Natural killer cell (primary cell): ENCODE results near the gene SLC26A4. TPM values are rescaled to one million over a fixed set of nuclear protein-coding genes. Genes with fewer than 3 reads are reported as not detected.

Source experiments
- ATAC-seq, 3 donors: fragments of 150-1000 bp in 2 of 3; fragments of 200-7000 bp in 1 of 3; cut with Tn5 transposase; 1 replicate in 1 of 3; 2 replicates in 2 of 3; pipeline ENCODE4 v1.10.0; 2021; ENCODE audit warnings: mild to moderate bottlenecking in 2 of 3, moderate library complexity in 2 of 3
- DNase-seq, 2 donors: peaks; one replicate each; pipeline versions ENCODE4 v3.0.0 to v3.0.0-alpha.2; 2013 to 2021; ENCODE audit warnings: mixed read lengths in 1 of 2
- H3K27ac ChIP-seq: one replicate; pipeline ENCODE4 v1.5.1; 2013; ENCODE audit warnings: mild to moderate bottlenecking, low read length
- H3K27me3 ChIP-seq: one replicate; pipeline ENCODE4 v1.6.1; 2013; ENCODE audit warnings: low read length; ENCODE audit not compliant: control insufficient read depth, insufficient read depth
- H3K36me3 ChIP-seq: one replicate; pipeline ENCODE4 v1.6.1; 2013; ENCODE audit warnings: low read length; ENCODE audit not compliant: control insufficient read depth, insufficient read depth
- H3K4me1 ChIP-seq: one replicate; pipeline ENCODE4 v1.6.1; 2013; ENCODE audit warnings: low read length; ENCODE audit not compliant: control insufficient read depth, insufficient read depth
- H3K4me3 ChIP-seq: one replicate; pipeline ENCODE4 v1.5.1; 2013; ENCODE audit warnings: low read length
- H3K9me3 ChIP-seq: one replicate; pipeline ENCODE4 v1.6.1; 2013; ENCODE audit warnings: low read length; ENCODE audit not compliant: control insufficient read depth, insufficient read depth
- H3K27ac Mint-ChIP-seq, 2 donors: one replicate each; pipeline ENCODE4 v1.8.0; 2022; ENCODE audit warnings: mild to moderate bottlenecking in 2 of 2, mixed read lengths in 2 of 2, moderate library complexity in 1 of 2
- H3K27me3 Mint-ChIP-seq, 2 donors: one replicate each; pipeline ENCODE4 v1.8.0; 2022; ENCODE audit warnings: low read depth in 2 of 2, mixed read lengths in 2 of 2
- H3K36me3 Mint-ChIP-seq: one replicate; pipeline ENCODE4 v1.8.0; 2022; ENCODE audit warnings: mixed read lengths
- H3K4me1 Mint-ChIP-seq, 2 donors: one replicate each; pipeline ENCODE4 v1.8.0; 2022; ENCODE audit warnings: mixed read lengths in 2 of 2
- H3K4me3 Mint-ChIP-seq: one replicate; pipeline ENCODE4 v1.8.0; 2022; ENCODE audit warnings: mild to moderate bottlenecking, moderate library complexity, mixed read lengths
- H3K9me3 Mint-ChIP-seq, 2 donors: one replicate each; pipeline ENCODE4 v1.8.0; 2022; ENCODE audit warnings: mixed read lengths in 2 of 2
- WGBS: methylation state at CpG from one replicate; pipeline ENCODE4 v1.1.7; 2013; ENCODE audit warnings: missing lambda C conversion rate; ENCODE audit not compliant: insufficient coverage; 5-methylcytosine and 5-hydroxymethylcytosine counted together
- intact Hi-C: fragments of 100-400 bp; cut with micrococcal nuclease; formaldehyde crosslinking; loops from one replicate; pipeline ENCODE4 v1.14.2; 2022
- total RNA-seq, 4 donors: library from RNA; stranded (reverse); fragments of 120-200 nt in 1 of 4; gene quantifications; one replicate each; pipeline versions ENCODE4 v1.2.3 to v1.2.4, GENCODE V29; 2013 to 2022
- TF ChIP-seq, protein P1 (sequence below): fragments of 200-600 bp; IDR thresholded peaks from one replicate; pipeline ENCODE4 v1.8.0; 2022; ENCODE audit warnings: antibody characterized with exemption

SLC26A4 gene
- total RNA-seq, 3 donors from 2014 or later (not counting 1 experiment from before 2014, with no cell fraction given): 0.45 TPM; not detected in 2

DNA sequence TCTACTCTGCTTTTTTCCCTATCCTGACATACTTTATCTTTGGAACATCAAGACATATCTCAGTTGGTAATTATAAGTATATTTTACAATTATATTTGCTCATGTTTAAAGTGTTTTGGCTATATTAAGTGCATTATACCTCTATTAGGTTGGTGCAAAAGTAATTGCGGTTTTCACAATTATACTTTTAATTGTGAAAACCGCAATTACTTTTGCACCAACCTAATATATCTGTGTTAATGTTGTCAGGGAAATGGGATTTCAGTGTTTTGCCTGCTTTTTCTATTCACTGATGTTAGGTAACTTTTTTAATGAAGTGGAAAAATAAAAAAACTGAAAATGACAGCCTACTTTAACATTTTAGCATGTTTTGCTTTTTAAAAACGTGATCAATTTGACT lies 11.6 kb downstream of the SLC26A4 start:
- ATAC-seq: no peak
- H3K27ac Mint-ChIP-seq: no peak overlapping the region
- H3K4me1 Mint-ChIP-seq: no peaks in the 10 kb centered on the region
- peaks cover 0 to 7% of the 10 kb centered on the region in 2 donors for H3K27me3 Mint-ChIP-seq
- no CpG with 5 or more reads among the region's 3 CpGs for WGBS
- no peak overlapping the region for H3K4me3 Mint-ChIP-seq
- Histone ChIP-seq H3K36me3 (no peaks in the 10 kb centered on the region), H3K4me1 (no peaks in the 10 kb centered on the region), H3K27me3 (no peaks in the 10 kb centered on the region), H3K4me3 (no peak overlapping the region), H3K27ac (no peak overlapping the region), H3K9me3 (no peaks in the 10 kb centered on the region)
- intact Hi-C loops: no loop called here
- no peaks in the 10 kb centered on the region for H3K36me3 Mint-ChIP-seq
- no peaks in the 10 kb centered on the region for H3K9me3 Mint-ChIP-seq
- DNase-seq: no peak
- TF ChIP-seq, protein P1, sequence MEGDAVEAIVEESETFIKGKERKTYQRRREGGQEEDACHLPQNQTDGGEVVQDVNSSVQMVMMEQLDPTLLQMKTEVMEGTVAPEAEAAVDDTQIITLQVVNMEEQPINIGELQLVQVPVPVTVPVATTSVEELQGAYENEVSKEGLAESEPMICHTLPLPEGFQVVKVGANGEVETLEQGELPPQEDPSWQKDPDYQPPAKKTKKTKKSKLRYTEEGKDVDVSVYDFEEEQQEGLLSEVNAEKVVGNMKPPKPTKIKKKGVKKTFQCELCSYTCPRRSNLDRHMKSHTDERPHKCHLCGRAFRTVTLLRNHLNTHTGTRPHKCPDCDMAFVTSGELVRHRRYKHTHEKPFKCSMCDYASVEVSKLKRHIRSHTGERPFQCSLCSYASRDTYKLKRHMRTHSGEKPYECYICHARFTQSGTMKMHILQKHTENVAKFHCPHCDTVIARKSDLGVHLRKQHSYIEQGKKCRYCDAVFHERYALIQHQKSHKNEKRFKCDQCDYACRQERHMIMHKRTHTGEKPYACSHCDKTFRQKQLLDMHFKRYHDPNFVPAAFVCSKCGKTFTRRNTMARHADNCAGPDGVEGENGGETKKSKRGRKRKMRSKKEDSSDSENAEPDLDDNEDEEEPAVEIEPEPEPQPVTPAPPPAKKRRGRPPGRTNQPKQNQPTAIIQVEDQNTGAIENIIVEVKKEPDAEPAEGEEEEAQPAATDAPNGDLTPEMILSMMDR: no peak

DNA sequence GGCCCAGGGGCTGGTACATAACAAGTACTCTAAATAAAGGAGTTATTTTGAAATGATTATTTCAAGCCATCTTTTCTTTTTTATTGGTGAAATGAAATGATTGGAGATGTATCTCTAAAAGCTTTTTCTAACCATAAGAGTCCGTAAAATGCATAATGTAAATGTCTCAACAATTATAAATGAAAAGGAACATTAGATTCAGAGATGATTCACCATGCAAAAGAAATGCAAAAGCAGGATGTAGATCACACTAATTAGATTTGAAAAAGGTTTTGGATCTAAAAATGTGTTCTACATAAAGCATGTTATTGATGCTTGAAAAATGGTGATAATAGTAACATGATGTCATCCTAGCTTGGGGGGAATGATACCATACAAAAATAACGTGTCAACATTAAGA lies 15.6 kb downstream of the SLC26A4 start:
- intact Hi-C loops: no loop called here

DNA sequence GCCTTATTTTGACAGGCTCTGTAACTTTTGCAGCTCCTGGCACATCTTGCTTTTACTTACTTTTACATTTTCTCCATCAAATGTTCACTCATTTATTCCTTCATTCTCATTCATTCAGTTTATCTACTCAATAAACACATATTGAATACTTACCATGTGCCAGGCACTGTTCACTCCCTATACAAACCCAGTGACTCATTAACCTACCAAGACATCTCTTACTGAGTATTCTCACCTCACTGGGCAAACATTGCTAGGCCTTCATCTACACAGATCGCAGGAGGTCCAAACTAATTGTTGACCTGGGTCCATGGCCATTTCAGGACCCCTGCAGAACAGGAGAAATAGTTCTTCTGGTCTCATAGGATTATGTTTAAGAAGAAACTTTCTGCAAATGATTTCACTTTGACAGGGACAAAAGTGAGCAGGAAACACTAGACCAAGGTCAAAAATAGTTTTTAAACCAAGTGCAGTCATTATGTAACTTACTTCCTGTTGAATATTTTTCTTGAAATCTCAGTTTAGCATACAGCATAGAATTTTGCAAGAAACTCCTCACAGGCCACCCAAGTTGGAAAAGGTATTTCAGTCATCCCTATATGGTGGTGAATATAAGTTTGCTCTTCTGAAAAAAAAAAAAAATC lies 17.6 kb downstream of the SLC26A4 start:
- Histone ChIP-seq H3K4me1 (no peaks in the 10 kb centered on the region), H3K9me3 (no peaks in the 10 kb centered on the region), H3K27me3 (no peaks in the 10 kb centered on the region), H3K36me3 (no peaks in the 10 kb centered on the region), H3K27ac (peak overlapping the region; percentile 22), H3K4me3 (no peak overlapping the region)
- Mint-ChIP-seq H3K4me1 (peaks cover 5 to 10% of the 10 kb centered on the region in 2 donors), H3K27me3 (no peaks in the 10 kb centered on the region), H3K27ac (no peak overlapping the region), H3K36me3 (no peaks in the 10 kb centered on the region), H3K4me3 (no peak overlapping the region), H3K9me3 (no peaks in the 10 kb centered on the region)
- TF ChIP-seq, protein P1: no peak
- DNase-seq (no peak), ATAC-seq (no peak)
- intact Hi-C loops: no loop called here
- WGBS: 77% methylated on average over 1 of the region's 1 CpG

More for the DNA sequence above, 15.6 kb downstream of the SLC26A4 start:
- Mint-ChIP-seq H3K9me3 (no peaks in the 10 kb centered on the region), H3K4me1 (peaks cover 5 to 10% of the 10 kb centered on the region in 2 donors), H3K4me3 (no peak overlapping the region), H3K27me3 (peaks cover 0 to 7% of the 10 kb centered on the region in 2 donors), H3K36me3 (no peaks in the 10 kb centered on the region), H3K27ac (no peak overlapping the region)
- WGBS: no CpG with 5 or more reads among the region's 2 CpGs
- Histone ChIP-seq H3K27ac (no peak overlapping the region), H3K4me3 (no peak overlapping the region), H3K27me3 (no peaks in the 10 kb centered on the region), H3K9me3 (no peaks in the 10 kb centered on the region), H3K36me3 (no peaks in the 10 kb centered on the region), H3K4me1 (no peaks in the 10 kb centered on the region)
- TF ChIP-seq, protein P1: no peak
- ATAC-seq (no peak), DNase-seq (no peak)

DNA sequence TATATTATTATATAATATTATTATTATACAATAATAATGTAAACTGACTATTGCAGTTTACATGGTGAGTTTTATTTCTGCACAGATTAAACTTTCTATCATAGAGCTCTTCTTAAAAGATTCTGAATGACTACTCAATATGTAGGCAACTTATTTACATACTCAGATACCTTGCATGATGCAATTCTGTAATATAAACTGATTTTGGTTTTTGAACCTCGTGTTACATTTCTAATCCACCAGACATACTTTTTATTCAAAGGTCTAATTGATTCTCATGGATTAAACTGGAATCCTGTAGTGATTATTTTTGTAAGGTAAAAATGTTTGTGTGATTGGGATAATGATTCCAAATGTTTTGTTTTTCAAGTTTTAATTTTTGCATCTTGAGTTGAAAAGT lies 19.9 kb downstream of the SLC26A4 start:
- Mint-ChIP-seq H3K27me3 (no peaks in the 10 kb centered on the region), H3K9me3 (no peaks in the 10 kb centered on the region), H3K36me3 (no peaks in the 10 kb centered on the region), H3K4me1 (peaks cover 5 to 10% of the 10 kb centered on the region in 2 donors), H3K4me3 (no peak overlapping the region), H3K27ac (no peak overlapping the region)
- DNase-seq (no peak), ATAC-seq (no peak)
- Histone ChIP-seq H3K36me3 (no peaks in the 10 kb centered on the region), H3K4me3 (no peak overlapping the region), H3K4me1 (no peaks in the 10 kb centered on the region), H3K27me3 (no peaks in the 10 kb centered on the region), H3K9me3 (no peaks in the 10 kb centered on the region), H3K27ac (no peak overlapping the region)
- TF ChIP-seq, protein P1: no peak
- WGBS: no CpG with 5 or more reads among the region's 1 CpG
- intact Hi-C loops: no loop called here
